Measurements from ENCODE around the gene SPINK14. TPM values are rescaled to one million over a fixed set of nuclear protein-coding genes. Genes with fewer than 3 reads are reported as not detected.

SPINK14 gene, protein sequence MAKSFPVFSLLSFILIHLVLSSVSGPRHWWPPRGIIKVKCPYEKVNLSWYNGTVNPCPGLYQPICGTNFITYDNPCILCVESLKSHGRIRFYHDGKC
- not detected for total RNA-seq
- polyA plus RNA-seq: not detected
- long read RNA-seq, donor 1: 0 reads
- long read RNA-seq, donor 2: 0 reads
- long read RNA-seq, donor 3: 0 reads
- long read RNA-seq, donor 4: 0 reads
- long read RNA-seq, donor 5: 0 reads
- long read RNA-seq, donor 6: 0 reads
- long read RNA-seq, donor 7: 0 reads
- long read RNA-seq, donor 8: 0 reads
- long read RNA-seq, donor 9: 0 reads
- long read RNA-seq, donor 10: 0 reads

DNA sequence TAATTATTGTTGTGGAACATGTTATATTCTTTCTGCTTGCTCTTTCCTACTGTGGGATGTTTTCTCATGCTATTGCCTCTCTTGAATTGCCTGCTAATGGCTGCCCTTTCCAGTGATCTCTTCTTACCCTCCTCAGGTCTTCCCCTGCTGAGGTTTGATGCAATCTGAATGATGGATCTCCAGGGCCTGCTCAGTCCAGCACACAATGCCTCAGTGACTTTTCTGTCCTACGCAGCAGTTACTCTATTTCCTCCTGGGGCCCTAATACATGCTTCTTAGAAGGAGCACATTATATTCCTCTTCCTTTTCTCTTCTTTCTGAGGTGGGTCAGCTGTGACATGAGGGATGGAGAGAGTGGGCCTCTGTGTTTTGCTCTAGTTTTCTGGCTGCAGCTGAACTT is at the start of gene SPINK14:
SPINK14 (plus strand) TSS at position 301 of the 400 bp plus-strand sequence. CDS start 1,187 bp downstream, outside the sequence.
- Histone ChIP-seq H3K27me3 (peaks cover 8% of the 10 kb centered on the region), H3K36me3 (replicated peaks in 1 of 2) (no peaks in the 10 kb centered on the region), H3K9me3 (replicated peaks in 1 of 3) (no peaks in the 10 kb centered on the region), H3K27ac (no peak within 1 kb of the TSS), H3K4me3 (no peak within 1 kb of the TSS), H3K4me1 (replicated peaks in 1 of 2) (no peaks in the 10 kb centered on the region)
- intact Hi-C loops (cut with DNase I): no loop called here
- DNase-seq: no peak
- TF ChIP-seq, protein P1, sequence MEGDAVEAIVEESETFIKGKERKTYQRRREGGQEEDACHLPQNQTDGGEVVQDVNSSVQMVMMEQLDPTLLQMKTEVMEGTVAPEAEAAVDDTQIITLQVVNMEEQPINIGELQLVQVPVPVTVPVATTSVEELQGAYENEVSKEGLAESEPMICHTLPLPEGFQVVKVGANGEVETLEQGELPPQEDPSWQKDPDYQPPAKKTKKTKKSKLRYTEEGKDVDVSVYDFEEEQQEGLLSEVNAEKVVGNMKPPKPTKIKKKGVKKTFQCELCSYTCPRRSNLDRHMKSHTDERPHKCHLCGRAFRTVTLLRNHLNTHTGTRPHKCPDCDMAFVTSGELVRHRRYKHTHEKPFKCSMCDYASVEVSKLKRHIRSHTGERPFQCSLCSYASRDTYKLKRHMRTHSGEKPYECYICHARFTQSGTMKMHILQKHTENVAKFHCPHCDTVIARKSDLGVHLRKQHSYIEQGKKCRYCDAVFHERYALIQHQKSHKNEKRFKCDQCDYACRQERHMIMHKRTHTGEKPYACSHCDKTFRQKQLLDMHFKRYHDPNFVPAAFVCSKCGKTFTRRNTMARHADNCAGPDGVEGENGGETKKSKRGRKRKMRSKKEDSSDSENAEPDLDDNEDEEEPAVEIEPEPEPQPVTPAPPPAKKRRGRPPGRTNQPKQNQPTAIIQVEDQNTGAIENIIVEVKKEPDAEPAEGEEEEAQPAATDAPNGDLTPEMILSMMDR (IDR thresholded peaks at IDR 0.05): no peak
- no peak for TF ChIP-seq POLR2A (IDR thresholded peaks at IDR 0.05)
- WGBS, 4 donors: 91 to 100% (median 93%) methylated on average over 1 of the region's 1 CpG

DNA sequence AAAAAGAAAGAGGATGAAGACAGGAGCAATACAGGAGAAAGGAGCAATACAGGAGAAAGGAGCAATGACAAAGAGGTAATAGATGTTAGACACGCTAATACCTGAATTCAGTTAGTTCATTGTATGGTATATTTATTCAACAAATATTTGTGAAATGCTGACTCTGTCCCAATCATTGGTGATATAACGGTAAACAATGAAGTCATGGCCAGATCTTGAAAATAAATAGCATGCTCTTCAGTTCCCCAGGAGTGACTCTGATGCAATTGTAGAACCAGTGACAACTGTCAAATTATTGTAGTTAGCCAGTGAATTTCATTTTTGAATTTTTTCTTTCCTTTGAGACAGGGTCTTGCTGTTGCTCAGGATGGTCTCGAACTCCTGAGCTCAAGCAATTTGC is 48.0 kb upstream of the SPINK14 start:
- Histone ChIP-seq H3K27me3 (peaks cover 3% of the 10 kb centered on the region), H3K27ac (no peak overlapping the region), H3K4me3 (no peak overlapping the region), H3K9me3 (replicated peaks in 1 of 3) (no peaks in the 10 kb centered on the region), H3K36me3 (replicated peaks in 1 of 2) (no peaks in the 10 kb centered on the region), H3K4me1 (replicated peaks in 1 of 2) (no peaks in the 10 kb centered on the region)
- intact Hi-C loops (cut with DNase I): loop anchor here in 1 of 2 donors (5.0 to 10.0 kb wide), 2 partner anchors 168 to 236 kb away; no protein-coding TSS in a partner anchor
- DNase-seq: no peak
- 85 to 93% (median 90%) methylated on average over 3 of the region's 3 CpGs for WGBS, 4 donors
- no peak for TF ChIP-seq POLR2A (IDR thresholded peaks at IDR 0.05)
- TF ChIP-seq, protein P1 (IDR thresholded peaks at IDR 0.05): no peak

DNA sequence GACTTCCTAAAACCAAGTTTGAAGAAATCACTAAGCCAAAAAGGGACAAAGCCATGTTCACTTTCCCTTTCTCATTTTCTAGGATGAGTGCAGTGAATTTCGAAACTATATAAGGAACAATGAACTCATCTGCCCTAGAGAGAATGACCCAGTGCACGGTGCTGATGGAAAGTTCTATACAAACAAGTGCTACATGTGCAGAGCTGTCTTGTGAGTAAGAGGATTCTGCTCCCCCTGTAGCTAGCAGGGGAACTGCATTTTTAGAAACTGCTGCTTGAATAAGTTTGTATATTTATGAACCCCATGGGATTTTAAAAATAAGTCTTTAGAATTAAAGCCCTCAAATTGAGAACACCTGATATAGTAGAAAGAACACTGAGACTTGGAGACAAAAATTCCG is 42.7 kb upstream of the SPINK14 start:
- H3K9me3 ChIP-seq (replicated peaks in 1 of 3): no peaks in the 10 kb centered on the region
- intact Hi-C loops (cut with DNase I): loop anchor here in 1 of 2 donors (10.0 kb wide), 1 partner anchor 241 kb away; no protein-coding TSS in a partner anchor
- no peaks in the 10 kb centered on the region for H3K36me3 ChIP-seq (replicated peaks in 1 of 2)
- peaks cover 3% of the 10 kb centered on the region for H3K27me3 ChIP-seq
- no peaks in the 10 kb centered on the region for H3K4me1 ChIP-seq (replicated peaks in 1 of 2)
- no peak for TF ChIP-seq POLR2A (IDR thresholded peaks at IDR 0.05)
- TF ChIP-seq, protein P1 (IDR thresholded peaks at IDR 0.05): no peak
- no peak overlapping the region for H3K4me3 ChIP-seq
- DNase-seq: no peak
- WGBS, 4 donors: 50 to 60% (median 57%) methylated on average over 3 of the region's 3 CpGs
- no peak overlapping the region for H3K27ac ChIP-seq

GRCh38 chr5:148135091-148136048 is 33.0 kb upstream of the SPINK14 start:
- intact Hi-C loops (cut with DNase I): no loop called here
- H3K4me3 ChIP-seq: no peak overlapping the region
- 83 to 86% (median 86%) methylated on average over 5 of the region's 5 CpGs for WGBS, 4 donors
- no peak overlapping the region for H3K27ac ChIP-seq
- H3K4me1 ChIP-seq (replicated peaks in 1 of 2): no peaks in the 10 kb centered on the region
- TF ChIP-seq, protein P1 (IDR thresholded peaks at IDR 0.05): no peak
- TF ChIP-seq POLR2A (IDR thresholded peaks at IDR 0.05): no peak
- H3K27me3 ChIP-seq: no peaks in the 10 kb centered on the region
- DNase-seq: no peak
- H3K9me3 ChIP-seq (replicated peaks in 1 of 3): no peaks in the 10 kb centered on the region
- H3K36me3 ChIP-seq (replicated peaks in 1 of 2): no peaks in the 10 kb centered on the region
